ENCODE data around the gene BCR.

DNA sequence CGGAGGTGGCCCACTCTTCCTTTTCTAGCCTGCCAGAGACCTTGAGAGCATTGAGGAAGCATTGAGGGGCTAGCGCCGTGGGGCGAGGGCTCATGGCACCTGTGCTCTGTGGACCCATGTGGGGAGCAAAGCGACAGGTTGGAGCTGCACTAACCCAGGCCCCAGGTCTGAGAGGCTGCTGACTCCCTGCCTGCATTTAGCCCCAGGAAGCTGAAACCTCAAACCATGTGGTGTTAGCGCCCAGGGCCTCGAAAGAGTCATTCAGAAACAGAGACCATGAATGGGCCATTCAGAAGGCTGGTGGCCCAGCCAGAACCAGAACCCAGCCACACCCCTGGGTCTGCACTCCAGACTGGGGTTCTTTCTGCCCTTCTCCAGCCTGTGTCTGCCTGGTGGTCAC lies 88.6 kb downstream of the BCR start:
- TF ChIP-seq, protein P1, sequence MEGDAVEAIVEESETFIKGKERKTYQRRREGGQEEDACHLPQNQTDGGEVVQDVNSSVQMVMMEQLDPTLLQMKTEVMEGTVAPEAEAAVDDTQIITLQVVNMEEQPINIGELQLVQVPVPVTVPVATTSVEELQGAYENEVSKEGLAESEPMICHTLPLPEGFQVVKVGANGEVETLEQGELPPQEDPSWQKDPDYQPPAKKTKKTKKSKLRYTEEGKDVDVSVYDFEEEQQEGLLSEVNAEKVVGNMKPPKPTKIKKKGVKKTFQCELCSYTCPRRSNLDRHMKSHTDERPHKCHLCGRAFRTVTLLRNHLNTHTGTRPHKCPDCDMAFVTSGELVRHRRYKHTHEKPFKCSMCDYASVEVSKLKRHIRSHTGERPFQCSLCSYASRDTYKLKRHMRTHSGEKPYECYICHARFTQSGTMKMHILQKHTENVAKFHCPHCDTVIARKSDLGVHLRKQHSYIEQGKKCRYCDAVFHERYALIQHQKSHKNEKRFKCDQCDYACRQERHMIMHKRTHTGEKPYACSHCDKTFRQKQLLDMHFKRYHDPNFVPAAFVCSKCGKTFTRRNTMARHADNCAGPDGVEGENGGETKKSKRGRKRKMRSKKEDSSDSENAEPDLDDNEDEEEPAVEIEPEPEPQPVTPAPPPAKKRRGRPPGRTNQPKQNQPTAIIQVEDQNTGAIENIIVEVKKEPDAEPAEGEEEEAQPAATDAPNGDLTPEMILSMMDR (IDR thresholded peaks at IDR 0.05; ENCODE audit: low read depth, low read length, poor library complexity, severe bottlenecking), result no peak
- TF ChIP-seq EZH2phosphoT487 (IDR thresholded peaks at IDR 0.05; ENCODE audit: borderline replicate concordance, low read length), result no peak

Measured in DOHH2 (cell line).